Measurements from ENCODE around the gene CNTF.
A peak's percentile ranks its signal among the peaks of the same experiment; 100 is the strongest.

CNTF gene

DNA sequence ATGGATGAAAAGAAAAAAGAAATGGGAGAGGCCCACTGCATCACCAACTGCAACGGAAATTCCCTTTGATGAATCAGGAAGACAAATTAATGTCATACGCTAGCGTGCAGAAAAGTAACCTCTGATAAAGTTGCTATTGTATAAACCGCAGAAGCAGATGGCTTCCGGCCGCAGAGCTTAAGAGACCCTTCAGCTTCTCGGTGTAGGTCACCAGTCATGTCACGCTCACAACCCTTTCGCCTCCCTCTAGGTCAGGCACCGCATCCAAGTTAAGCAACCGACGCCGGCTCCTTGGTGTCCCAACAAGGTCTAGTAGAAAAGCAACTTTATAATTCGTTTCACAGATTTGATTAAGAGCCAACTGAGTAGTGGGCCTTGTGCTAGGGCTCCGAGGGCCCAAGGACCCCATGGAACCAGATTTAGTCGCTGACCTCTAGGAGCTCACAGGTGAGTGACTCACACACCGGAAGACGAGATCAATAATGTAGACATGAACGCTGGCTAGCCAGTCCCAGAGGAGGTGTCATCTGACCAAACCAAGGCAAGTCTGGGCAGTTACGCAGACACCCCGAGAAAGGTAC lies 44.8 kb upstream of the CNTF start:
- H3K4me3 ChIP-seq (ENCODE audit: low read depth, low read length): peak overlapping the region; percentile 86
- DNase-seq (ENCODE audit: low read depth): peak; percentile 53
- in situ Hi-C loops (cut with HindIII; ENCODE audit: low sequenced_read_pairs): no loop called here
- TF ChIP-seq CTCF (IDR thresholded peaks at IDR 0.05; ENCODE audit: low read depth, low read length, missing control alignments): no peak

GRCh38 chr11:58578136-58578634 lies 44.3 kb upstream of the CNTF start:
- no peak for TF ChIP-seq CTCF (IDR thresholded peaks at IDR 0.05; ENCODE audit: low read depth, low read length, missing control alignments)
- in situ Hi-C loops (cut with HindIII; ENCODE audit: low sequenced_read_pairs): no loop called here
- peak overlapping the region; percentile 86 for H3K4me3 ChIP-seq (ENCODE audit: low read depth, low read length)
- peak; percentile 99 for DNase-seq (ENCODE audit: low read depth)

GRCh38 chr11:58578635-58579191 lies 43.8 kb upstream of the CNTF start, which contains the start of gene ZFP91:
Gene ZFP91 (plus strand): TSS chr11:58579063. CDS start chr11:58579282, 219 bp downstream.
- peak within 1 kb of the TSS; percentile 86 for H3K4me3 ChIP-seq (ENCODE audit: low read depth, low read length)
- in situ Hi-C loops (cut with HindIII; ENCODE audit: low sequenced_read_pairs): no loop called here
- no peak for TF ChIP-seq CTCF (IDR thresholded peaks at IDR 0.05; ENCODE audit: low read depth, low read length, missing control alignments)
- peak; percentile 97 for DNase-seq (ENCODE audit: low read depth)

DNA sequence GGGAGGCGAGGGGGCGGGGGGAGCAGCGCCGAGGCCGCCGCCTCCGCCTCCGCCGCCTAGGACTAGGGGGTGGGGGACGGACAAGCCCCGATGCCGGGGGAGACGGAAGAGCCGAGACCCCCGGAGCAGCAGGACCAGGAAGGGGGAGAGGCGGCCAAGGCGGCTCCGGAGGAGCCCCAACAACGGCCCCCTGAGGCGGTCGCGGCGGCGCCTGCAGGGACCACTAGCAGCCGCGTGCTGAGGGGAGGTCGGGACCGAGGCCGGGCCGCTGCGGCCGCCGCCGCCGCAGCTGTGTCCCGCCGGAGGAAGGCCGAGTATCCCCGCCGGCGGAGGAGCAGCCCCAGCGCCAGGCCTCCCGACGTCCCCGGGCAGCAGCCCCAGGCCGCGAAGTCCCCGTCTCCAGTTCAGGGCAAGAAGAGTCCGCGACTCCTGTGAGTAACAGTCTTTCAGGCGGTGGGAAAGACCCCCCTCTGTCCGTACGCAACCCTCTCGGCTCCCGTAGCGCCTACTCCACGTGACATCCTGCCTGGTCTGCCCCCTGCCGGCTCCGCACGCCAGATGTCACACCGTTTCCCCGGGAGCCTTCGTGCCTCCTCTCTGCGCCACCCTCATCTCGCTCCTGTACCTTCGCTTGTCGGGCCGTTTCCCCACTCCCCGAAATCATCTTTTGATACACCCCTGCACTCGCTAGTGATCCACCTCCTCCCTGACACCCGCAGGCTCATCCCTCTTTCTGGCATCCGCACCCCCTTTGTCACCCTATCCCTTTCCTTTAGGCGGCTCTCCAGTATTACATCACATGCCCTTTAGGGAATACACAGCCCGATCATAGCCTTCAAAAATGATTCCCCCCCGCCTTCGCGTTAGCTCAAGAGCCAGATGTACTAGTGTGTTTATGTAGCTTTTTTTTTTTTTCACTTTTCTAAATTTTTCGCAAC lies 43.0 kb upstream of the CNTF start:
- TF ChIP-seq CTCF (IDR thresholded peaks at IDR 0.05; ENCODE audit: low read depth, low read length, missing control alignments): peak; percentile 67
- peak overlapping the region; percentile 86 for H3K4me3 ChIP-seq (ENCODE audit: low read depth, low read length)
- in situ Hi-C loops (cut with HindIII; ENCODE audit: low sequenced_read_pairs): no loop called here
- peak; percentile 76 for DNase-seq (ENCODE audit: low read depth)

DNA sequence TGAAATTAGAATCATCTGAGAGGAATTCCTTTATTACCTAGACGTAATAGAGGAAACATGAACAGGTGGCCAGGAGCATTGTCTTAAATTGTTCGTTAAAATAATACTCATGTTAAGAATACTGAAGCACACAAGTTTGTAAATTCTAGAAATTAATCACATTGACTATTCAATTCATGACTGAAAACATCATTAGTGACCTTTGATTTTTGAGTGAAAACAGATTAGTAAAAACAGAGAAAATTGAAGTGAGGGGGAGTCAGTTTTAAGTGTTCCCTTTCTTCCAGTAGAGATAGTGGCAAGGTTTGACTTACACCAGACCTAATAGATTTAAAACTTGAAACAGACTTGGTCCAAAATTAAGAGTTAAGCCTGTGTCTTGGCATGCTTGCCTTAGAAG lies 42.2 kb upstream of the CNTF start:
- in situ Hi-C loops (cut with HindIII; ENCODE audit: low sequenced_read_pairs): no loop called here
- TF ChIP-seq CTCF (IDR thresholded peaks at IDR 0.05; ENCODE audit: low read depth, low read length, missing control alignments): no peak
- no peak for DNase-seq (ENCODE audit: low read depth)
- peak overlapping the region; percentile 86 for H3K4me3 ChIP-seq (ENCODE audit: low read depth, low read length)

GRCh38 chr11:58582437-58582836 lies 40.0 kb upstream of the CNTF start:
- DNase-seq (ENCODE audit: low read depth): no peak
- H3K4me3 ChIP-seq (ENCODE audit: low read depth, low read length): no peak overlapping the region
- in situ Hi-C loops (cut with HindIII; ENCODE audit: low sequenced_read_pairs): no loop called here
- TF ChIP-seq CTCF (IDR thresholded peaks at IDR 0.05; ENCODE audit: low read depth, low read length, missing control alignments): no peak

Data from astrocyte of the cerebellum (primary cell).